HCT116 (cell line): ENCODE measurements around the gene CYP27A1. TPM values are rescaled to one million over a fixed set of nuclear protein-coding genes. Genes with fewer than 3 reads are reported as not detected.

Source experiments
- ATAC-seq: fragments of 200-7000 bp; cut with Tn5 transposase; 2 replicates; pipeline ENCODE4 v1.9.1; 2020; ENCODE audit warnings: mild to moderate bottlenecking, moderate library complexity
- BruUV-seq: library from RNA; stranded (reverse); fragments of 400-500 nt; replicated peaks from 2 replicates; lab custom pipeline; 2021; lab: Mats Ljungman, UMichigan
- CTCF ChIA-PET: fragments of 300-600 bp; sonication (Branson Sonifier 250); formaldehyde crosslinking; loops from one replicate; lab custom pipeline; 2021; ENCODE audit warnings: antibody characterized with exemption; lab: Charles Lee
- POLR2A ChIA-PET: fragments of 300-600, 350-600 bp; sonication (Branson Sonifier 250); formaldehyde crosslinking; loops from one replicate; lab custom pipeline; 2021; ENCODE audit warnings: antibody characterized with exemption; lab: Charles Lee
- RAD21 ChIA-PET, 2 experiments: fragments of 300-600 bp; sonication (Branson Sonifier 250); formaldehyde crosslinking; loops; one replicate each; lab custom pipeline; 2023; ENCODE audit warnings: low total read pairs in 2 of 2; ENCODE audit not compliant: uncharacterized antibody in 2 of 2, unreplicated experiment in 2 of 2, low non-redundant PET in 1 of 2; lab: Charles Lee
- DNase-seq: peaks from one replicate; pipeline ENCODE4 v3.0.0-alpha.2; 2010; ENCODE audit warnings: low read depth, low spot score
- H2AFZ ChIP-seq: fragments of 200-600 bp; shearing (Covaris generic), sonication (generic); 2 replicates; pipeline ENCODE4 v1.6.1; 2017; ENCODE audit warnings: low read depth, mixed run types, mixed read lengths, antibody characterized with exemption, low read length; ENCODE audit not compliant: poor library complexity, severe bottlenecking
- H3K27ac ChIP-seq: 2 replicates; pipeline ENCODE4 v1.5.1; 2012; ENCODE audit warnings: low read depth, low read length
- H3K27me3 ChIP-seq: fragments of 200-600 bp; sonication (generic); 2 replicates; pipeline ENCODE4 v1.6.1; 2016; ENCODE audit warnings: mixed run types, low read length, mixed read lengths; ENCODE audit not compliant: insufficient read depth
- H3K36me3 ChIP-seq, 2 experiments: fragments of 200-500 bp in 1 of 2; fragments of 200-600 bp in 1 of 2; sonication (Bioruptor generic) in 1 of 2; sonication (generic) in 1 of 2; 2 replicates each; pipeline versions ENCODE4 v1.5.1 to v1.6.1; 2014 to 2016; ENCODE audit warnings: low read length in 2 of 2, inconsistent platforms in 1 of 2, mixed read lengths in 1 of 2, mixed run types in 1 of 2; ENCODE audit not compliant: insufficient read depth in 2 of 2, control insufficient read depth in 1 of 2
- H3K4me1 ChIP-seq, 2 experiments: fragments of 200-600 bp in 1 of 2; sonication (generic) in 1 of 2; 2 replicates each; pipeline versions ENCODE4 v1.5.1 to v1.6.1; 2012 to 2017; ENCODE audit warnings: low read length in 2 of 2, inconsistent platforms in 1 of 2, mild to moderate bottlenecking in 1 of 2, mixed read lengths in 1 of 2, mixed run types in 1 of 2, moderate library complexity in 1 of 2; ENCODE audit not compliant: insufficient read depth in 2 of 2, control insufficient read depth in 1 of 2
- H3K4me2 ChIP-seq: fragments of 200-600 bp; sonication (generic); 2 replicates; pipeline ENCODE4 v1.6.1; 2017; ENCODE audit warnings: mixed run types, low read length, mixed read lengths
- H3K4me3 ChIP-seq, 2 experiments: fragments of 200-600 bp in 1 of 2; sonication (generic) in 1 of 2; replicated peaks in 1 of 2; 2 replicates each; pipeline ENCODE4 v1.5.1; 2011 to 2016; ENCODE audit warnings: low read length in 2 of 2, control low read depth in 1 of 2, low read depth in 1 of 2, mild to moderate bottlenecking in 1 of 2, mixed read lengths in 1 of 2, mixed run types in 1 of 2
- H3K79me2 ChIP-seq: fragments of 200-600 bp; sonication (generic); 2 replicates; pipeline ENCODE4 v1.6.1; 2017; ENCODE audit warnings: mild to moderate bottlenecking, mixed run types, low read length, moderate library complexity, mixed read lengths; ENCODE audit not compliant: insufficient read depth
- H3K9ac ChIP-seq: fragments of 200-600 bp; sonication (generic); 2 replicates; pipeline ENCODE4 v1.6.1; 2016; ENCODE audit warnings: low read length, mixed read lengths
- H3K9me2 ChIP-seq: fragments of 200-600 bp; sonication (generic), shearing (Covaris generic); 2 replicates; pipeline ENCODE4 v1.6.1; 2017; ENCODE audit warnings: mixed run types, mild to moderate bottlenecking, moderate library complexity; ENCODE audit not compliant: insufficient read depth
- H3K9me3 ChIP-seq, 2 experiments: fragments of 200-500 bp in 1 of 2; fragments of 200-600 bp in 1 of 2; sonication (Bioruptor generic) in 1 of 2; sonication (generic) in 1 of 2; 2 replicates each; pipeline ENCODE4 v1.6.1; 2014 to 2017; ENCODE audit warnings: low read length in 2 of 2, mixed read lengths in 2 of 2, inconsistent platforms in 1 of 2, low read depth in 1 of 2, mild to moderate bottlenecking in 1 of 2, mixed run types in 1 of 2, moderate library complexity in 1 of 2; ENCODE audit not compliant: control insufficient read depth in 1 of 2, insufficient read depth in 1 of 2
- H4K20me1 ChIP-seq: fragments of 200-600 bp; sonication (generic), shearing (Covaris generic); 2 replicates; pipeline ENCODE4 v1.6.1; 2017; ENCODE audit warnings: mixed run types, mild to moderate bottlenecking, moderate library complexity; ENCODE audit not compliant: insufficient read depth
- ATF3 ChIP-seq: IDR thresholded peaks from 2 replicates; pipeline ENCODE4 v1.6.1; 2012
- CEBPB ChIP-seq: IDR thresholded peaks from 2 replicates; pipeline ENCODE4 v1.6.1; 2012; ENCODE audit warnings: low read depth
- EGR1 ChIP-seq: IDR thresholded peaks from 2 replicates; pipeline ENCODE4 v1.6.1; 2012; ENCODE audit warnings: low read depth
- EZH2 ChIP-seq: fragments of 200-600 bp; sonication (generic); IDR thresholded peaks from 2 replicates; pipeline ENCODE4 v1.6.1; 2017; ENCODE audit warnings: antibody characterized with exemption, mixed run types
- EZH2phosphoT487 ChIP-seq: fragments of 200-600 bp; IDR thresholded peaks from 2 replicates; pipeline ENCODE4 v1.6.1; 2018; ENCODE audit warnings: antibody characterized with exemption, borderline replicate concordance
- FOSL1 ChIP-seq: IDR thresholded peaks from 2 replicates; pipeline ENCODE4 v1.6.1; 2012; ENCODE audit warnings: low read depth
- JUND ChIP-seq: IDR thresholded peaks from 2 replicates; pipeline ENCODE4 v1.6.1; 2012
- POLR2A ChIP-seq: IDR thresholded peaks from 2 replicates; pipeline ENCODE4 v1.7.0; 2011; ENCODE audit warnings: borderline replicate concordance; ENCODE audit not compliant: insufficient read depth, insufficient read length; ENCODE audit errors: extremely low read depth
- POLR2AphosphoS5 ChIP-seq: IDR thresholded peaks from 2 replicates; pipeline ENCODE4 v1.6.1; 2011; ENCODE audit warnings: mild to moderate bottlenecking, low read depth, low read length, moderate library complexity
- RAD21 ChIP-seq: IDR thresholded peaks from 2 replicates; pipeline ENCODE4 v1.6.1; 2012; ENCODE audit warnings: low read depth, mild to moderate bottlenecking
- SIN3A ChIP-seq: IDR thresholded peaks from 2 replicates; pipeline ENCODE4 v1.6.1; 2012; ENCODE audit warnings: low read depth
- SP1 ChIP-seq: IDR thresholded peaks from 2 replicates; pipeline ENCODE4 v1.6.1; 2012; ENCODE audit warnings: low read depth
- SRF ChIP-seq: IDR thresholded peaks from 2 replicates; pipeline ENCODE4 v1.6.1; 2012; ENCODE audit warnings: low read depth
- TCF7L2 ChIP-seq: IDR thresholded peaks from 2 replicates; pipeline ENCODE4 v1.7.0; 2011; ENCODE audit warnings: borderline replicate concordance, inconsistent platforms; ENCODE audit not compliant: insufficient read depth, insufficient read length; ENCODE audit errors: extremely low read depth
- ZBTB33 ChIP-seq: IDR thresholded peaks from 2 replicates; pipeline ENCODE4 v1.6.1; 2011; ENCODE audit warnings: mild to moderate bottlenecking, low read length, moderate library complexity; ENCODE audit not compliant: insufficient replicate concordance; ENCODE audit errors: extremely low read depth
- ZFX ChIP-seq: fragments of 450-650 bp; IDR thresholded peaks from 2 replicates; pipeline ENCODE4 v1.6.1; 2017
- ZNF274 ChIP-seq: fragments of 200-500 bp; sonication (Bioruptor generic); IDR thresholded peaks from 2 replicates; pipeline ENCODE4 v1.6.1; 2014; ENCODE audit warnings: mild to moderate bottlenecking, low read depth, low read length, inconsistent platforms
- intact Hi-C: fragments of 100-400 bp; cut with micrococcal nuclease; formaldehyde crosslinking; loops from 2 replicates; pipeline ENCODE4 v1.10.0; 2022
- total RNA-seq: library from RNA; stranded (reverse); gene quantifications from one replicate; pipeline ENCODE4 v1.2.1, GENCODE V29; 2021; ENCODE audit not compliant: unreplicated experiment
- TF ChIP-seq, protein P1 (sequence below), 3 experiments: fragments of 200-600 bp in 1 of 3; sonication (generic) in 1 of 3; IDR thresholded peaks in 2 of 3; conservative IDR thresholded peaks in 1 of 3; 2 replicates each; pipeline ENCODE4 v1.5.1; 2012 to 2017; ENCODE audit warnings: low read depth in 2 of 3, low read length in 2 of 3, antibody characterized with exemption in 1 of 3, borderline replicate concordance in 1 of 3, control low read depth in 1 of 3, mild to moderate bottlenecking in 1 of 3, mixed read lengths in 1 of 3, mixed run types in 1 of 3, moderate library complexity in 1 of 3; ENCODE audit not compliant: insufficient read depth in 1 of 3
- TF ChIP-seq, protein P2 (sequence below): IDR thresholded peaks from 2 replicates; pipeline ENCODE4 v1.6.1; 2012

Gene CYP27A1
- total RNA-seq, 1 experiment from 2014 or later, result 1.6 TPM

GRCh38 chr2:218746470-218746795 is 35.5 kb upstream of the CYP27A1 start:
- Histone ChIP-seq H3K4me3 (no peak overlapping the region), H3K9me2 (no peaks in the 10 kb centered on the region), H3K79me2 (peaks cover 5% of the 10 kb centered on the region), H3K9ac (no peak overlapping the region), H2AFZ (no peak overlapping the region), H3K36me3 (peaks cover 36 to 46% of the 10 kb centered on the region in 2 experiments), H3K27me3 (no peaks in the 10 kb centered on the region), H3K4me2 (no peak overlapping the region), H3K27ac (no peak overlapping the region), H4K20me1 (no peaks in the 10 kb centered on the region), H3K9me3 (no peaks in the 10 kb centered on the region), H3K4me1 (peaks cover 0 to 9% of the 10 kb centered on the region in 2 experiments; a peak in 1 of 4 replicates)
- CTCF ChIA-PET, result no interaction called here
- POLR2A ChIA-PET, result no interaction called here
- BruUV-seq, result no TSS peak
- intact Hi-C loops, result no loop called here
- DNase-seq (no peak), ATAC-seq (no peak)
- RAD21 ChIA-PET, result no interaction called here
- TF ChIP-seq SRF (no peak), CEBPB (no peak)

- no peak overlapping the region for H2AFZ ChIP-seq
- POLR2A ChIA-PET, result no interaction called here
- CTCF ChIA-PET, result no interaction called here
- H3K4me2 ChIP-seq, result no peak overlapping the region
- peaks cover 36 to 45% of the 10 kb centered on the region in 2 experiments for H3K36me3 ChIP-seq
- no peak overlapping the region for H3K4me3 ChIP-seq
- H3K4me1 ChIP-seq, result peaks cover 0 to 9% of the 10 kb centered on the region in 2 experiments; a peak in 1 of 4 replicates
- ATAC-seq (no peak), DNase-seq (no peak)
- no peaks in the 10 kb centered on the region for H3K9me2 ChIP-seq
- no peak overlapping the region for H3K27ac ChIP-seq
- H4K20me1 ChIP-seq, result no peaks in the 10 kb centered on the region
- H3K27me3 ChIP-seq, result no peaks in the 10 kb centered on the region
- RAD21 ChIA-PET, result no interaction called here
- peaks cover 5% of the 10 kb centered on the region for H3K79me2 ChIP-seq
- no peaks in the 10 kb centered on the region for H3K9me3 ChIP-seq
- BruUV-seq, result no TSS peak
- H3K9ac ChIP-seq, result no peak overlapping the region
- intact Hi-C loops, result no loop called here
- TF ChIP-seq SRF (no peak), SIN3A (no peak), SP1 (no peak), POLR2A (no peak), EZH2 (no peak), CEBPB (no peak), FOSL1 (no peak), POLR2AphosphoS5 (no peak), ZNF274 (no peak), ATF3 (no peak), ZFX (no peak), EZH2phosphoT487 (no peak), RAD21 (no peak), EGR1 (no peak), ZBTB33 (no peak), TCF7L2 (no peak), JUND (no peak)
- TF ChIP-seq, protein P1, sequence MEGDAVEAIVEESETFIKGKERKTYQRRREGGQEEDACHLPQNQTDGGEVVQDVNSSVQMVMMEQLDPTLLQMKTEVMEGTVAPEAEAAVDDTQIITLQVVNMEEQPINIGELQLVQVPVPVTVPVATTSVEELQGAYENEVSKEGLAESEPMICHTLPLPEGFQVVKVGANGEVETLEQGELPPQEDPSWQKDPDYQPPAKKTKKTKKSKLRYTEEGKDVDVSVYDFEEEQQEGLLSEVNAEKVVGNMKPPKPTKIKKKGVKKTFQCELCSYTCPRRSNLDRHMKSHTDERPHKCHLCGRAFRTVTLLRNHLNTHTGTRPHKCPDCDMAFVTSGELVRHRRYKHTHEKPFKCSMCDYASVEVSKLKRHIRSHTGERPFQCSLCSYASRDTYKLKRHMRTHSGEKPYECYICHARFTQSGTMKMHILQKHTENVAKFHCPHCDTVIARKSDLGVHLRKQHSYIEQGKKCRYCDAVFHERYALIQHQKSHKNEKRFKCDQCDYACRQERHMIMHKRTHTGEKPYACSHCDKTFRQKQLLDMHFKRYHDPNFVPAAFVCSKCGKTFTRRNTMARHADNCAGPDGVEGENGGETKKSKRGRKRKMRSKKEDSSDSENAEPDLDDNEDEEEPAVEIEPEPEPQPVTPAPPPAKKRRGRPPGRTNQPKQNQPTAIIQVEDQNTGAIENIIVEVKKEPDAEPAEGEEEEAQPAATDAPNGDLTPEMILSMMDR (IDR thresholded peaks at IDR 0.05 in 2 of 3, conservative IDR thresholded peaks at IDR 0.05 in 1 of 3; ENCODE audit: borderline replicate concordance in 1 of 3, insufficient read depth in 1 of 3, low read depth in 2 of 3, low read length in 2 of 3), result no peak
- TF ChIP-seq, protein P2, sequence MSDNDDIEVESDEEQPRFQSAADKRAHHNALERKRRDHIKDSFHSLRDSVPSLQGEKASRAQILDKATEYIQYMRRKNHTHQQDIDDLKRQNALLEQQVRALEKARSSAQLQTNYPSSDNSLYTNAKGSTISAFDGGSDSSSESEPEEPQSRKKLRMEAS, result no peak
These were observed 35.0 kb upstream of the CYP27A1 start for GRCh38 chr2:218746960-218747359.
